Liver (tissue), 3 donors: ENCODE measurements around the gene LBH.

ENCODE experiments used
- EGR1 ChIP-seq, 2 donors: IDR thresholded peaks; 2 replicates each; pipeline ENCODE4 v1.6.1; 2016 to 2018; ENCODE audit warnings: antibody characterized with exemption in 2 of 2, low read depth in 2 of 2
- FOXA2 ChIP-seq: IDR thresholded peaks from 2 replicates; pipeline ENCODE4 v1.6.1; 2016; ENCODE audit warnings: antibody characterized with exemption
- RAD21 ChIP-seq, 2 donors: IDR thresholded peaks; 2 replicates each; pipeline ENCODE4 v1.6.1; 2016; ENCODE audit warnings: antibody characterized with exemption in 2 of 2, mild to moderate bottlenecking in 2 of 2
- REST ChIP-seq: IDR thresholded peaks from 2 replicates; pipeline ENCODE4 v1.6.1; 2016; ENCODE audit warnings: antibody characterized with exemption, mild to moderate bottlenecking
- RXRA ChIP-seq, 2 donors: IDR thresholded peaks; 2 replicates each; pipeline ENCODE4 v1.6.1; 2017 to 2018; ENCODE audit warnings: antibody characterized with exemption in 2 of 2, mild to moderate bottlenecking in 1 of 2
- SP1 ChIP-seq: IDR thresholded peaks from 2 replicates; pipeline ENCODE4 v1.6.1; 2018; ENCODE audit warnings: antibody characterized with exemption, mild to moderate bottlenecking
- TAF1 ChIP-seq: conservative IDR thresholded peaks from 2 replicates; pipeline ENCODE4 v1.6.1; 2016; ENCODE audit warnings: antibody characterized with exemption, mild to moderate bottlenecking
- TF ChIP-seq, protein P1 (sequence below): IDR thresholded peaks from 2 replicates; pipeline ENCODE4 v1.6.1; 2016; ENCODE audit warnings: antibody characterized with exemption
- TF ChIP-seq, protein P2 (sequence below): fragments of 150-350 bp; IDR thresholded peaks from 2 replicates; pipeline ENCODE4 v1.5.1; 2017; ENCODE audit warnings: improper control_type of control experiment, low read depth, low read length; ENCODE audit not compliant: missing input control
- TF ChIP-seq, protein P3 (sequence below): IDR thresholded peaks from 2 replicates; pipeline ENCODE4 v1.6.1; 2016; ENCODE audit warnings: antibody characterized with exemption
- donor health status: healthy.
- donor health status: healthy.

DNA sequence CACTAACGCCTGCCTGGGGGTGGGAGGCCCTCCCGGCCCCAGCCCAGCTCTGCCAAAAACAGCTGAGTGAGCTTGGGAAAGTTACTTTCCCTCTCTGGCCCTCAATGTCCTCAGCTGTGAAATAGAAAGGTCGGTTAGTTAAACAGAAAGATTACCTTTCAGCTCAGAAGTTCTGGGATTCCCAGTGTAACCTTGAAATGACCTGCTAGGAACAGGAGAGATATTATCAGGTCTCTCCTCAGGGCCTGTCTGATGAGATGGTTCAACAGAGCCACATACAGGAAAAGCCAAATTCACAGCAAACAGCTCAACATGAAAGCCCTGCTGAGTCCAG is 68.8 kb downstream of the LBH start:
- TF ChIP-seq, protein P1, sequence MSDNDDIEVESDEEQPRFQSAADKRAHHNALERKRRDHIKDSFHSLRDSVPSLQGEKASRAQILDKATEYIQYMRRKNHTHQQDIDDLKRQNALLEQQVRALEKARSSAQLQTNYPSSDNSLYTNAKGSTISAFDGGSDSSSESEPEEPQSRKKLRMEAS: no peak
- TF ChIP-seq, protein P2, sequence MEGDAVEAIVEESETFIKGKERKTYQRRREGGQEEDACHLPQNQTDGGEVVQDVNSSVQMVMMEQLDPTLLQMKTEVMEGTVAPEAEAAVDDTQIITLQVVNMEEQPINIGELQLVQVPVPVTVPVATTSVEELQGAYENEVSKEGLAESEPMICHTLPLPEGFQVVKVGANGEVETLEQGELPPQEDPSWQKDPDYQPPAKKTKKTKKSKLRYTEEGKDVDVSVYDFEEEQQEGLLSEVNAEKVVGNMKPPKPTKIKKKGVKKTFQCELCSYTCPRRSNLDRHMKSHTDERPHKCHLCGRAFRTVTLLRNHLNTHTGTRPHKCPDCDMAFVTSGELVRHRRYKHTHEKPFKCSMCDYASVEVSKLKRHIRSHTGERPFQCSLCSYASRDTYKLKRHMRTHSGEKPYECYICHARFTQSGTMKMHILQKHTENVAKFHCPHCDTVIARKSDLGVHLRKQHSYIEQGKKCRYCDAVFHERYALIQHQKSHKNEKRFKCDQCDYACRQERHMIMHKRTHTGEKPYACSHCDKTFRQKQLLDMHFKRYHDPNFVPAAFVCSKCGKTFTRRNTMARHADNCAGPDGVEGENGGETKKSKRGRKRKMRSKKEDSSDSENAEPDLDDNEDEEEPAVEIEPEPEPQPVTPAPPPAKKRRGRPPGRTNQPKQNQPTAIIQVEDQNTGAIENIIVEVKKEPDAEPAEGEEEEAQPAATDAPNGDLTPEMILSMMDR: no peak
- TF ChIP-seq REST: no peak
- TF ChIP-seq FOXA2: no peak
- TF ChIP-seq RAD21 (IDR thresholded peaks at IDR 0.05): no peak
- no peak for TF ChIP-seq TAF1
- TF ChIP-seq SP1: no peak
- TF ChIP-seq RXRA (IDR thresholded peaks at IDR 0.05): no peak
- TF ChIP-seq, protein P3, sequence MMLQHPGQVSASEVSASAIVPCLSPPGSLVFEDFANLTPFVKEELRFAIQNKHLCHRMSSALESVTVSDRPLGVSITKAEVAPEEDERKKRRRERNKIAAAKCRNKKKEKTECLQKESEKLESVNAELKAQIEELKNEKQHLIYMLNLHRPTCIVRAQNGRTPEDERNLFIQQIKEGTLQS: no peak
- no peak for TF ChIP-seq EGR1 (IDR thresholded peaks at IDR 0.05; ENCODE audit: low read depth in 2 of 2)
